HG03460 (cell line): Measurements from ENCODE around the gene PSMD14.
"Not testable (repeated sequence)": the region's sequence is repeated elsewhere in the genome, so short reads cannot be mapped to it uniquely, and the experiment has no call there.

Experiments used
- ATAC-seq: cut with Tn5 transposase; IDR thresholded peaks from one replicate; pipeline ENCODE4 v1.9.1; 2021; ENCODE audit not compliant: unreplicated experiment

The PSMD14 gene

DNA sequence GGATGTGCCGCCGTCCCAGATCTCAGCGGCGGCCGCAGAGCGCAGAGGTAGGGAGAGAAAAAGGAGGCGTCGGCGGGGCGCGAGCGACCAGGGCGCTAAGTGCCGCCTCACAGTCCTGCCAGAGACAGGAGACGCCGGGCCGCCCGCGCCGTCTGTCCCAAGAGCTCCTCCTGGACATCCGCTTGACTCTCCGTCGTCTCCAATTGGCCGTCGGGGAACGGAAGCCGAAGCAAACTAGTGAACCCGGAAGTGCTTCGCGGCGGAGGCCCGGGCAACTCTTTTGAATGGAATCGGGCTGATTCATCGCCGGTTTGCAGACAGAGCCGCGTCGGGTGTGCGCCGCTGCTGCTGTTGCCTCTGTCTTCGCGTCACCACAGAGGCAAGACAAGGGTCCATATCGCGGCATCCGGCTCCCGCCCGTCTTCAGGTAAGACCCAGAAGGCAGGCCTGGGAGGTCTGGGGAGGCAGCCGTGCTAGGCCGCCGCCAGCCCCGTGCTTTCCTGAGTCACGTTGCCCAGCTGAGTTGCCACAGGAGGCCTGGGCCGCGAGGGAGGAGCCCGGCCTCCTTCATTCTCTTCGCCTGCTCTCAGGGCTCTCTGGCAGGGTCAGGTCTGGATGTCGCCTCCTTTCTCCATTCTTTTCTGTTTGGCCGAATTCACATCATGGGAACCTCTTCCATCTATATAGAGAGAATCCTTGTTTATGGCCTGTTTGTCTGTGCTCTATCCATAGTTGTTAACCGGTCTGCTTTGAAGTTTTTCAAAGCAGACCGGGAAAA is at the start of gene PSMD14:
Gene PSMD14 (plus strand): TSS at position 248 of the 778 bp plus-strand sequence. CDS start 10,401 bp downstream, outside the sequence.
- ATAC-seq = peak; percentile 97

DNA sequence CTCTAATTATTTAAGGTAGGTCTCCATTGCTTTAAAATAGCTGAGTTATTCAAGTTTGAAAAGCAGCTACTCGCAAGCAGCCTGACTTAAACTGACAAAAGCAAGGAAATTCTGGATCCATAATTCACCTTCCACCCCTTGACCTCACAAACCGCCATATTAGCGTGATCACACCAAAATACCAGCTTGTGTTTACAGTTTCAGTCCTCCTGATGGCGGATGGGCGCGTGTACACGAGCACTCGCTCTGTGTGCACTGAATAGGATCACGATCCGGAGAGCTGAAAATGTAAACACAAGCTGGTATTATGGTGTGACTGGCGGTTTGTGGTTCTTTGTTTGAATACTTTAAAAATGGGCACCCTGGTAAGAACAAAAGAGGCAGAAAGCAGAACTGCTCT is 42.4 kb upstream of the PSMD14 start:
- ATAC-seq = no peak

DNA sequence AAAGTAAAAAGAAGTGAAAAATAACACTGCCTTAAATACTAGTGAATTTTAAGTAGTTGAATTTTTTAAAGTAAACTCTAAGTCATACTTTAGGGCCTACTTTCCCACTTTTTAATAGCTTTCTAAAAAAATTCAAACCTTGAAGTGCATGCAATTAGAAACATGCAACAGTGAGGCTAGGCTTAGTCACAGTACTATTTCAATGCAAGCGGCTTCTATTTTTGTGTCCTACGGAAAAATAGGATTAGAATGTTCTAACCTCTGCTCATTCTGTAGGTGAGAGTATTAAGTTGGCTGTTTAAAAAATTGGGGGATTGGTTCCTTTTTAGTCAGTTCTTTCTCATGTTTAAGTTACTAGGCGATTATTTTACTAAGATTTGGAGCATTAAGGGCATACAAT is 39.1 kb upstream of the PSMD14 start:
- ATAC-seq = no peak

DNA sequence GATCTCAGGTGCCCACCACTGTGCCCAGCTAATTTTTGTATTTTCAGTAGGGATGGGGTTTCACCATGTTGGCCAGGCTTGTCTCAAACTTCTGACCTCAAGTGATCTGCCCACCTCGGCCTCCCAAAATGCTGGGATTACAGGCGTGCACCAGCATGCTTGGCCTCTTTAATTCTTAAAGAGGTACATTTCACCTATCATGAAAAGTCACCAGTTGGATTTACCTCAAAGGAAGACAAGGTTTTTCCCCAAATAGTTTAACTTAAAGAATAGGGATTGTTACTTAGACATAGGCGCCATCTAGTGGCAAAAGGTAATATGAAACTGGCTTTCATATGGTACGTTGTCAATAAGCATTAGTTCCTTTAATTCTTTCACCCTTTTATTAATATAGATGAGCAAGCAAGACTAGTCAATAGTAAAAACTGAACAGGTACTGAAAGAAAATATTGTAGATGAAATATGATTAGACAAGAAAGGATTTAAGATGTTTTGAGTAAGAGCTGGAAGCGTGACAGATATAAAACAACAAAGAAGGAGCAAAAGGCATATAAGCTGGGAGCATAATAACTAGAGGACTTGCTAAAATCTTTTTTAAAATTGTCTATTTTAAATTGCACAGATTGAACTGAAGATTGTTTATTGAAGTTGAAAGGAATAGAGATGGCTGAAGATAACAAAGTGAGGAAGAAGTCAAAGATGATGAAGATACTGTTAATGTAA is 35.0 kb upstream of the PSMD14 start:
- peak; percentile 80 for ATAC-seq

DNA sequence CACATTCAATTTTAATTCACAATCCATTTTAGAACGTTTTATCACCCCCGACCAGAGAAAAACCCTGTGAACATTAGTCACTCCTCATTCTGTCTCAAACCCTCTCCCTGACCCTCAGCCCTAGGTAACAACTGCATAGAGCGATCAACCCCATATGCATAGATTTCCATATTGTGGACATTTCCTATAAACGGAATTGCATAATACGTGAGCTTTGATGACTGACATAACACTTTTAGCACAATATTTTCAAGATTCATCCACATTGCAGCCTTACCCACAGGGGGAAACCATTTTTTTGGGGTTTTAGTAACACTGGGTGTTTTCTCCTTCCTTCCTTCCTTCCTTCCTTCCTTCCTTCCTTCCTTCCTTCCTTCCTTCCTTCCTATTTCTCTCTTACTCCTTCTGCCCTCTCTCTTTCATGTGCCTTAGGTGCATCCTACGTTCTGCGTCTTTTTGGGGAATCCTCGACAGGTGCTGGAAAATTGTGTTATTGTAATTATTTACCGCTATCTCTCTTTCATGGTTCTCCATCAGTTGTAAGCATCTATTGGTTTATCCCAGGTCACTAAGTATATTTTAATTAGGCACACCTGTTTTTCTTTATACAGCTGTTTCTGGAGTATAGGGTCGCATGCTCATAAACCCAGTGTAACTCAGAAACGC is 29.5 kb upstream of the PSMD14 start:
- not testable (repeated sequence) for ATAC-seq

DNA sequence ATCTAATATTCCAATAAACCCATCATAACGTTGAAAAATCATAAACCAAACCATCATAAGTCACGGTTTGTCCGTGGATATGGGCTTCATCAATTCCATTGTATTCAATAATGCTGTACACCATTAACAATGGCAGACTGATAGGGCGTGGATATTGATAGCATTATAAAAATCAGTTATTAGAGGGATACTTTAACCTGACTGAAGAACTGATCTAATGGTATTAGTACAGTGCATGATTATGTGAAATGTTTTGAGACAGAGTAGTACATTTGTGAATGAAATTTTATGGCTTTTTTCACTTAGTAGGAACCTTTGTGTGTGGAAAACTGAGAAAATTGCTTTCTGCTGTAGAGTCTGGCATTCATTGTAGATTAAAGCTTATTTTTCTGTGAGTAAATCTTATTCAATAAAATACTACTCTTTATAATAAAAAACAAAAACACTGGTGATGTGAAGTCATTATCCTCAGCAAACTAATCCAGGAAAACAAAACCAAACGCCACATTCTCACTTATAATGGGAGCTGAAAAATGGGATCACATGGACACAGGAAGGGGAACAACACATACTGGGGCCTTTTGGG is 28.9 kb upstream of the PSMD14 start:
- ATAC-seq = not testable (repeated sequence)

DNA sequence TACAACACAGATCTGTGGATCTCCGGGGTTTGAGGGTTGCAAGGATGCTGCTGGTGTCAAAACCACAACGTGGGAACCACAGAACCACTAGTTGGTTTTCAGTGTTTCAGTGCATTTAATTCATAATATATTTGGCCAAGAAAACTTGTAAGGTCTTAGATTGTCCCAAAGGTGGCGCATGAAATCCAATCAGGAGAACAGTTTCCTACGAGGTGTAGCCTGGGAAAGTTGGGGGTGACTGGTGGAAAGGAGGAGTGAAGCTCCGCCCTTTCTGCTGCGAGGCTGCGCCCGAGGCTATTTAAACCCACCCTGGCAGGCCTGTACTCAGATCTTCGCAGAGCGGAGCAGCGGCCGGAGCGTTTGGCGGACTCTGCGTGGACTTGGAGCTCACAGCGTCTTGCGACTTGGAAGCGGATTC is 27.3 kb upstream of the PSMD14 start:
- not testable (repeated sequence) for ATAC-seq

DNA sequence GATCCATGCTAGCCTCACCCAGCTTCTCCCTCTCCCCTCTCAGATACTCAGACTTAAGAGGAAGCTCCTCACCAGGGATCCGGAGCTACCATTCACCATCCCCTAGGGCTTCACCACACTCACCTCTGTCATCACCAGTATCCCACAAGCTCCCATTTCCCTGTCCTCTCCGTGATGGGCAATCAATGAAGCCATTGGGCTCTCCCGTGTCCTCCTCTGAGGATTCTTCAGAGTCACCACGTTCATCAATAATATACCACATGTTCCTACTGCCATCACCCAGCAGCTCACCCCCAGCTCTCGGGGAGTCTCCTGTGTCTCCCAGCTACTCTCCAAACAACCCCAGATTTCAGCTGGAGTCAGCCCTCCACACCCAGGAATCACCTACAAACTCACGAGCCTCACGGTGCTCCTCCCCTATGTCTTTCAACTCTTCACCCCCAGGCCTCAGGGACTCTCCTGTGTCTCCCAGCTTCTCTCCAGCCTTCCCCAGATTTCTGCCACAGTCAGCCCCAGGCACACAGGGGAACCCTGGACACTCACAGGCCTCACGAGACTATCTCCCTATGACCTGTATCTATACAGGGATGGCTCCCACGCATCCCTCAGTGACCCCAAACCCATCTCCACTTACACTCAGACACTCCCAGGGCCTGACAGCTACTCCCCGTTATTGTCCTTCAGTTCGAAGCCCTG is 26.5 kb upstream of the PSMD14 start:
- not testable (repeated sequence) for ATAC-seq

DNA sequence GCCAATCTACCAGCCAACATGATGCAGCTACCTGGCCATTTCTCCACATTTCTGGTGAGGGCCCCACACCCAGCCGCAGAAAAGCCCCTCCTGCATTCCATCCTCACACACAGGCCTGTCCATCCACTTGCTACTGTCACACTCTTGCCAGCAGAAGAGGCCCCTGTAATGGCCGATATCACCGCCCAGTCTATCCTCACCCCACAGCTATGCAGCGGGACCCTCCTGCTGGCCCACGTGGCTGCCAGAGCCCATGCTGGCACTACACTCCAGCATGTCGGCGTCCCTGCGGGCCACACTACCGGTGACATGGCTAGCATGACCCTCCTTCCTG is 25.9 kb upstream of the PSMD14 start:
- not testable (repeated sequence) for ATAC-seq

DNA sequence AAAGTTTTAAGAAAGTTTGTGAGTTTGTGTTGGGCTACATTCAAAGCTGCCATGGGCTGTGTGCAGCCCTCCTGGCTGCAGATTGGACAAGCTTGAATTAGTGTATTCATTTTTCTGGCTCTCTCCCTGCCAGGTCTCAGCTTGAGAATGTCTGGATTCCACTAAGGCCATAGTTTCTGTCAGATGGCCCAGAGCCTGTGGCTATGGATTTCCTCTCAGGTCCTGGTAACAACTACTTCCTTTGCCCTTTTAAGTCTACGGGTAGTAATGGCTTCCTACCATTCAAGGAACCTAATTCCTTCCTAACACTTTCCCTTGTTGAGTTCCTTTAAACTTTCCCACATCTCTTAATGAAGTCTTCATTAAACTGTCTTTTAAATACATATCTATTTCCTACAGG is 24.3 kb upstream of the PSMD14 start:
- ATAC-seq = no peak

DNA sequence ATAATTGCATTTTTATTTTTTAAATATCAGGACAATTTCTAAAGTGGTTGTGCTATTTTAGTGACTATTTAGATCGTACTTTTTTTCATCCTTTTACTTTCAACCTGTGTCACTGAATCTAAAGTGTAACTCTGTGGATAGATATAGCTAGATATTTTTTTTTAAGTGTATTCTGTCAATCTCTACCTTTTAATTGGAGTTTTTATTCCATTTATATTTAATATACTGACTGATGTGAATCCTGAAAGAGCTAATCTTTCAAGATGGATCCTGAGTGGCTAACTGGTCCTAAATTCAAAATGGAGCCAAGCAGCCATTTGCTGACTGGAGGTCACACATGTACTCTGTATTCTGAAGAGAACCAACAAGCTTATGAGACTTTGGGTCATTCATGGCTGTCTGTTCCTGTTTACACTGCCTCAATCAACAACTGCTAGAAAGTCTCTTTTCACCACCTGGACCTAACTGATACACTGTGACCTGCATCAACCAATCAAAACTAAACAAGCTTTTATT is 4.6 kb upstream of the PSMD14 start:
- no peak for ATAC-seq

DNA sequence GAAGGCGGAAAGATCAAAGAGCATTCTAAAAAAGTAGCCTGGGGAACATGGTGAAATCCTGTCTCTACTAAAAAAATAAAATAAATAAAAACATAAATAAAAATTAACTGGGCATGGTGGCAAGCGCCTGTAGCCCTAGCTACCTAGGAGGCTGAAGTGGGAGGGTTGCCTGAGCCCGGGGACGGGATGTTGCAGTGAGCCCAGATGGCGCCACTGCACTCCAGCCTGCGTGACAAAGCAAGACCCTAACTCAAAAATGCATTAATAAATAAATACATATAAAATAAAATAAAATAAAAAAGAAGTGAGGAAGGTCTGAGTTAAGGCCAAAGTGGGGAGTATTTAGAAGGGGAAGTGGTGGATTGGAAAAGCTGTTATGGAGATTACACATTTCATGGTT is 1.3 kb upstream of the PSMD14 start:
- ATAC-seq = no peak

DNA sequence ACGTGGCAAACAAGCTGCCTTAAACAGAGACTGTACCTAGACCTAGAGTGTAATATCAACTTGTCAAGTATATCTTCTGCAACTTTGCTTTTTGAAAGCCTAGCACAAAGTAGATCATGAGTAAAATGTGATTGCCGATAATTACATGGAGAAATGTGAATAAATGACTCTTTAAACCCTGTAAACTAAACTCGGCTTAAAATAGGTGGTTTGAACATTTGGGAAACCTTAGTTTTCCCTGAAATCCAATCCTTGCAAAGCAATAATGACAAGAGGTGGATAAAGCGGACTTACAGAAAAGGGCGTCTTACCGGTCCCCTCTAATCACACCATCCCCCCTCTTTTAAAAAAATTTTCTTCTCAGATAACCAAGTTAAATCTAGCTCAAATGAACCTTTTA is 549 bp upstream of the PSMD14 start:
- ATAC-seq = no peak

DNA sequence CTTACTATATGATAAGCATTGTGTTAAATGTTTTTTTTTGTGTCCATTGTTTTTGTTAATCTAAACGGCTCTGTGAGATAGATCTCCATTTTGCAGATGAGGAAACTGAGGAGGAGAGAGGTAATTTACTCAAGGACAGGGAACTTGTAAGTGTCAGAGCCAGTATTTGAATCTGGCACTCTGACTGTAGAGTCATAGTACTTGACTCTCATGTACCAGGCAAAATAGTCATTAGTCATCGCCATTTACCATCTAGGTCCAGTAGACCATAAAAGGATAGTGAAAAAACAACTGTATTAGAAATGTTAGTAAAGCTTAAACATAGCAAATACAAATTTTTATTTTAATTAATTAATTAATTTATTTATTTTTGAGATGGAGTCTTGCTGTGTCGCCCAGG is 4.8 kb downstream of the PSMD14 start:
- no peak for ATAC-seq

DNA sequence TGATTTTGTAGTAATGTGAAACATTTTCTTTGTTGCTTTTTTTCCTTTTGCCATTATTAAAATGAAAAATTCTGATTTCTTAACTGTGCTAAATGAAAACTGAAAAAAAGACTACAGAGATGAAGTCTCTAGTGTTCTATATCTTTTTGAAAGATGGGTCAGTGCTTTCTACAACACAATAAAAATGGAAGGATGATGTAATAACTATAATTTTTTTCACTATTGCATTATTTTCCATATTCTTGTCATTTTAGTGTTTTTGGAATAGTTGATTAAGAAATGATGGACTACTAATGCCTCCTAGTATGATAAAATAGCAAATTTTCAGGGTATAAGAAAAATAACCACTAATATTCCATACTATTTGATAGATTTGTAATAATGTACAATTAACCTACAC is 7.2 kb downstream of the PSMD14 start:
- ATAC-seq = no peak

DNA sequence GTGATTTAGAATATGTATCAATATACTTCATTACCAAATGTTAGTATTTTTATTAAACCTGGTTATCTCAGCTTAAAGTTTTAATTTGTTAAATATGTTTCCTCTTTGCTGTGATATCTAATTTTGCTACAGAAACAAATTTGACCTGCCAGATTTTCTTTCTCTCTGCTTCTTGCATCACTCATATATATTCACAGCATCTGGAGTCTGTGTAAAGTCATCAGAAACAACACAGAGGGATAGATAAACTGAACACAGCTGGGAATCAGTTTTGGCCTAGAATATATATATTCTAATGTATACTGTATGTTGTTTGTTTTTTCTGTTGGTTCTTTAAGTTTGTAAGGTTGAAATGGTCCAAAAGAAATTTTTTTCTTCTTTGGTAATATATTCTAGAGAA is 8.5 kb downstream of the PSMD14 start:
- ATAC-seq = no peak

DNA sequence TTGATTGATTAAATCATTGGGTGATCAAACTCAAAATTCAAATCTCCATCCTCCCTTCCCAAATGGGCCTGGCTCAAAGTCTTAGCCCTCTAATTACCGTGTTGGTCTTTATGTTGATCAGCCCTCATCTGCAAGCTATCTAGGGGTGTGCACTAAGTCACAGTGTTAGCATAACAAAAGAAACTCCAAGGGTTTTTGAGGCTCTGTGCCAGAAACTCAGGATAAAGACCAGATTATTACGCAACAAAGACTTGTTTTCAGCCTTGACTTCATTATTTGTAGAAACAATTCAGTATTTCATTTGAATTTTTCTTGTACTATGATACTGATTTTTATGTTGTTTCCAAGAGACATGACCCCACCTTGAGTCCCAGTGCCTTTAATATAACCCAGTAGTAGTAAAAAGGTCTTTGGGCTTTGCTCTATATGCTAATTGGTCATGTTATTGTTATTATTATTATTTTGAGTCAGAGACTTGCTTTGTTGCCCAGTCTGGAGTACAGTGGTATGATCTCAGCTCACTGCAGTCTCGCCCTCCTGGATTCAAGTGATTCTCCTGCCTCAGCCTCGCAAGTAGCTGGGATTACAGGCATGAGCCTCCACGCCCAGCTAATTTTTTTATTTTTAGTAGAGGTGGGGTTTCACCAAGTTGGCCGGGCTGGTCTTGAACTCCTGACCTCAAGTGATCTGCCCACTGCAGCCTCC is 13.9 kb downstream of the PSMD14 start:
- no peak for ATAC-seq

DNA sequence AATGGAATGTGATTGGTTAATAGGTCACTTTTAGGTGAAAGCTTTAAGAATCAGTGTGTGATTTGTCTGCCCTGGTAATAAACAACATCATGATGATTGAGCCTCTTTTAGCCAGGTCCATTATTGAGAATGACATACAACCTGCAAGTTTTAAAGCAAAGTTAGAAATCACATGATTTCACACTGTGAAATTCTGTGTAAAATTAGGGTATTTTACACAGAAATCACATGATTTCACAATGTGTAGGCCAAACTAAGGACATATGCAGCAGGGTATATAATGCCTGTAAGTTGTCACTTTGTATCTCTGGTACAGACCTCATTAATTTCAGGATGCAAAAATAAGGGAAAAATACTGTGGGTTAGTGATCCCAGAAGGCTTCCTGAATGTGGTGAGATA is 16.7 kb downstream of the PSMD14 start:
- no peak for ATAC-seq

DNA sequence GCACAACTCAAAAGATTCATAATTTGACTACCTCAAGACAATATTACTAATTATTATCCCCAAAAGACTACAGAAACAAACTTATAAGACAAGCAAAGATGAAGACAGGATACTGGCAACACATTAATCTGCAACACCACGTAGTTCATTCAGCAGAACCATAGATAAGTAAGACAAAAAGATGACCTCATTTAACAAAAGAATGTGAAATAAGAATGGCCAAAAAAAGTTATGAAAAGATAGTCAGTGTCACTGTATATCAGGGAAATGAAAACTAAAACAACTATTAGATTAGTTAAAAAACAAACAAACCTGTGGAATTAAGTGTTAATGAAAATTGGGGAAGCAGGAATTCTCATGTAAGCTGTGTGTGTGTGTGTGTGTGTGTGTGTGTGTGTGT is 19.4 kb downstream of the PSMD14 start:
- no peak for ATAC-seq

DNA sequence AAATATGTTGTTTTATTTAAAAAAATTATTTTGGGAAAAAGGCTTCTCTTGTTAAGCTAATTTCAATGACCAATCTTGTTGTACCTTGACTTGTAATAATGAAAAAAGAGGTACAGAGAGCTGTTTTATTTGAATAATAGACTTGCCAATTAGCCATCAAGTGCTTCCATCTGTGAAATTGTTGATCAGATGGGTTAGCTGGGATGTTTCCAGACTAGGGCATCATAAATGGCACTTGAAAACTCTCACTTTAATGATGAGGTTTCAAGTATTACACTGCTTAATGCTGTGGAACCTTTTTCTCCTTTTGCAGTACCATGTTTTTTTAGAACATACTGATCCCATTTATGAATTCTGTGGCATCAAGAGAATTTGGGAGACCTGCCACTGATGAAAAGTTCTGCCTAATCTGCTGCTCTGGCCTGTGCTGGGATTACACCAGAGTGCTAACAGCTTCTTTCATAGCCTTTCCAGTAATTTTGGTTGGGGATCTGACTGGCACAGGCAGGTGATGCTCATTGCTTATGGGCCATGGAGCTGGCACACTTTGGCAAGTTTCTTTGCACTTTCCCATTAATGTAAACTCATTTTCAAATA is 24.2 kb downstream of the PSMD14 start:
- ATAC-seq = no peak
